WTC11 (cell line): Measurements from ENCODE around the gene SCNN1A. TPM values are rescaled to one million over a fixed set of nuclear protein-coding genes. Genes with fewer than 3 reads are reported as not detected.

Source experiments
- ATAC-seq: fragments of 200-7000 bp; cut with Tn5 transposase; 2 replicates; pipeline ENCODE4 v1.10.0; 2021; ENCODE audit warnings: mild to moderate bottlenecking, moderate library complexity
- CTCF ChIA-PET: fragments of 300-600 bp; sonication (Branson Sonifier 250); formaldehyde crosslinking; loops from one replicate; lab custom pipeline; 2021; ENCODE audit warnings: antibody characterized with exemption; lab: Charles Lee
- POLR2A ChIA-PET: fragments of 350-600 bp; sonication (Branson Sonifier 250); formaldehyde crosslinking; loops from one replicate; lab custom pipeline; 2021; ENCODE audit warnings: antibody characterized with exemption; lab: Charles Lee
- DNase-seq: peaks from one replicate; pipeline ENCODE4 v3.0.0; 2021; ENCODE audit warnings: low spot score
- H3K27ac Mint-ChIP-seq: 2 replicates; pipeline ENCODE4 v1.8.0; 2021; ENCODE audit warnings: mixed read lengths
- H3K27me3 Mint-ChIP-seq: 2 replicates; pipeline ENCODE4 v1.8.0; 2021; ENCODE audit warnings: low read depth, mild to moderate bottlenecking, moderate library complexity, mixed read lengths
- H3K36me3 Mint-ChIP-seq: 2 replicates; pipeline ENCODE4 v1.8.0; 2021; ENCODE audit warnings: mixed read lengths
- H3K4me1 Mint-ChIP-seq: 2 replicates; pipeline ENCODE4 v1.8.0; 2022; ENCODE audit warnings: mixed read lengths
- H3K4me3 Mint-ChIP-seq: 2 replicates; pipeline ENCODE4 v1.8.0; 2021; ENCODE audit warnings: mild to moderate bottlenecking, moderate library complexity, mixed read lengths
- H3K9me3 Mint-ChIP-seq: 2 replicates; pipeline ENCODE4 v1.8.0; 2021; ENCODE audit warnings: mixed read lengths
- ARID4B ChIP-seq: sonication (generic); formaldehyde crosslinking; IDR thresholded peaks from 2 replicates; pipeline ENCODE4 v1.8.0; 2023; ENCODE audit warnings: missing genetic modification reagents, mild to moderate bottlenecking, borderline replicate concordance
- ATF1 ChIP-seq: sonication (generic); formaldehyde crosslinking; IDR thresholded peaks from 2 replicates; pipeline ENCODE4 v1.8.1; 2023; ENCODE audit warnings: mild to moderate bottlenecking, moderate library complexity, missing genetic modification reagents
- ERG ChIP-seq: fragments of 250-450 bp; sonication (Bioruptor Pico); IDR thresholded peaks from 2 replicates; pipeline ENCODE4 v1.8.0; 2021; ENCODE audit warnings: mild to moderate bottlenecking
- GRHL2 ChIP-seq: fragments of 250-450 bp; sonication (Bioruptor Pico); IDR thresholded peaks from 2 replicates; pipeline ENCODE4 v1.8.0; 2022; ENCODE audit warnings: mild to moderate bottlenecking, moderate library complexity; ENCODE audit not compliant: insufficient replicate concordance, severe bottlenecking
- HMGXB4 ChIP-seq: sonication (generic); formaldehyde crosslinking; IDR thresholded peaks from 2 replicates; pipeline ENCODE4 v1.8.1; 2023; ENCODE audit warnings: mild to moderate bottlenecking, moderate library complexity, missing genetic modification reagents
- JAZF1 ChIP-seq: fragments of 250-450 bp; sonication (Bioruptor Pico); IDR thresholded peaks from 2 replicates; pipeline ENCODE4 v1.9.0; 2021; ENCODE audit warnings: moderate library complexity, mild to moderate bottlenecking, inconsistent platforms
- MXD4 ChIP-seq: fragments of 250-450 bp; sonication (Bioruptor Pico); IDR thresholded peaks from 2 replicates; pipeline ENCODE4 v1.8.0; 2021; ENCODE audit warnings: mild to moderate bottlenecking, moderate library complexity, borderline replicate concordance
- MYBL2 ChIP-seq: sonication (generic); formaldehyde crosslinking; IDR thresholded peaks from 2 replicates; pipeline ENCODE4 v1.8.1; 2023; ENCODE audit warnings: mild to moderate bottlenecking, moderate library complexity, missing genetic modification reagents
- NR1H2 ChIP-seq: sonication (generic); formaldehyde crosslinking; IDR thresholded peaks from 2 replicates; pipeline ENCODE4 v1.9.0; 2021; ENCODE audit warnings: mild to moderate bottlenecking, moderate library complexity, missing genetic modification reagents
- SMAD4 ChIP-seq: sonication (generic); formaldehyde crosslinking; IDR thresholded peaks from 2 replicates; pipeline ENCODE4 v1.8.0; 2022; ENCODE audit warnings: mild to moderate bottlenecking, missing genetic modification reagents
- total RNA-seq: library from RNA; stranded (reverse); gene quantifications from 3 replicates; pipeline ENCODE4 v1.2.3, GENCODE V29; 2021
- TF ChIP-seq, protein P1 (sequence below): sonication (generic); formaldehyde crosslinking; conservative IDR thresholded peaks from 2 replicates; pipeline ENCODE4 v1.8.1; 2022; ENCODE audit warnings: mild to moderate bottlenecking, missing genetic modification reagents

Gene SCNN1A
- total RNA-seq, 1 experiment from 2014 or later, result 100 TPM

GRCh38 chr12:6313326-6313940, 61.9 kb downstream of the SCNN1A start:
- TF ChIP-seq, protein P1, sequence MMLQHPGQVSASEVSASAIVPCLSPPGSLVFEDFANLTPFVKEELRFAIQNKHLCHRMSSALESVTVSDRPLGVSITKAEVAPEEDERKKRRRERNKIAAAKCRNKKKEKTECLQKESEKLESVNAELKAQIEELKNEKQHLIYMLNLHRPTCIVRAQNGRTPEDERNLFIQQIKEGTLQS (CRISPR knock-in tag), result no peak
- TF ChIP-seq ERG (no peak), SMAD4 (CRISPR knock-in tag) (no peak), MYBL2 (no peak), MXD4 (CRISPR knock-in tag) (no peak), JAZF1 (CRISPR knock-in tag) (no peak), GRHL2 (CRISPR knock-in tag) (no peak), ARID4B (CRISPR knock-in tag) (no peak)
- Mint-ChIP-seq H3K27me3 (peaks cover 11% of the 10 kb centered on the region), H3K36me3 (peaks cover 29% of the 10 kb centered on the region), H3K9me3 (no peaks in the 10 kb centered on the region), H3K27ac (no peak overlapping the region), H3K4me1 (peaks cover 31% of the 10 kb centered on the region), H3K4me3 (no peak overlapping the region)
- POLR2A ChIA-PET, result interaction anchor here (1.1 kb wide), 1 partner anchor 10 kb away, joined by 3 read pairs; no protein-coding TSS in a partner anchor
- DNase-seq (no peak), ATAC-seq (no peak)
- CTCF ChIA-PET, result interaction anchor here (0.7 to 1.9 kb wide), 4 partner anchors 9 to 224 kb away, joined by 3 to 8 read pairs (median 6); no protein-coding TSS in a partner anchor

DNA sequence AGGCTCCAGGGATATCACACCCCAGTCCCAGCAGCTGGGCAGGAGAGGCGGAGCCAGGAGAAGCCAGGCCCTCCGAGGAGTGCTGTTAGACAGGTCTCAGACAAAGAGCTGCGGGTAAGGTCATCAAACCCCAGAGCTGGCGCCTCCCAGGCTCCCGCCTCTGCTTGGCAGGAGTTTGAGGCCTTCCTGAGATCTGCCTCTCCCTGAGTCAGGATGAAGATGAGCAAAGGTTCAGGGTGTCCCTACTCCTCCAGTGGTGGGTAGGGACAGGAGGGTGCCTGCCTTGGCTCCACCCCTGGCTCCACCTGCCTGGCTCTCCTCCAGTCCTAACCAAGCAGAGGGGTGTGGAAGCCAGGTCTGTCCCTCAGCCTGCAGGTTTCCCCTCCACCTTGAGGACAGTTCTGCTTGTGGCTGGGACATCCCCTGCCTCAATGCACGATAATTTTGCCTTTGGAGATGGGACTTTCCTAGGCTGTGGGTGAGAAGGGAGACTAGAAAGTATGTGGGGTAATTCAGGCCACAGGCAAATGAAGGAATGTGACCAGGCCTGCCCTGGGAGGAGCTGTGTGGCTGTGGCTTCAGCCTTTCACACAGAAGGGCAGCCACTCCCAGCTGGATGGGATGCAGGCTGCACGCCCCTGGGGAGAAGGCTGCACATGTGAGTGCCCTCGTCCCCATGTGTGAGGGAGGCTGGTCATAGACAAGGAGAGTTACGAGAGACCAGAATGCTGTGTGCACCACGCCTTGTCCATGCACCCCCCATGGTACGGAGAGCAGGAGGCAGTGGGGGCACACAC, 62.6 kb downstream of the SCNN1A start:
- no peaks in the 10 kb centered on the region for H3K9me3 Mint-ChIP-seq
- TF ChIP-seq ATF1 (CRISPR knock-in tag) (no peak), HMGXB4 (CRISPR knock-in tag) (no peak), NR1H2 (CRISPR knock-in tag) (peak; percentile 51; the same call in 1 of the 2 replicates)
- POLR2A ChIA-PET, result interaction anchor here (1.1 to 1.2 kb wide), 2 partner anchors 11 to 221 kb away, joined by 3 read pairs; no protein-coding TSS in a partner anchor

More for the DNA sequence above, 62.6 kb downstream of the SCNN1A start:
- peaks cover 29% of the 10 kb centered on the region for H3K4me1 Mint-ChIP-seq
- H3K27me3 Mint-ChIP-seq, result peaks cover 11% of the 10 kb centered on the region
- DNase-seq (peak; percentile 68), ATAC-seq (peak; percentile 56)
- H3K27ac Mint-ChIP-seq, result peak overlapping the region; percentile 87
- CTCF ChIA-PET, result interaction anchor here (0.8 to 3.3 kb wide), 5 partner anchors 10 to 245 kb away, joined by 3 to 13 read pairs (median 8); no protein-coding TSS in a partner anchor
- H3K36me3 Mint-ChIP-seq, result peaks cover 23% of the 10 kb centered on the region
- no peak overlapping the region; the same call in 1 of the 2 replicates for H3K4me3 Mint-ChIP-seq
